Uterus (tissue), 2 donors: Measurements from ENCODE around the gene ATG13.

ENCODE experiments used
- POLR2A ChIP-seq, 2 donors: fragments of 450-650 bp; IDR thresholded peaks; one replicate each; pipeline ENCODE4 v1.6.1; 2016; ENCODE audit warnings: antibody characterized with exemption in 2 of 2, mild to moderate bottlenecking in 1 of 2, moderate library complexity in 1 of 2
- TF ChIP-seq, protein P1 (sequence below), 4 experiments: fragments of 200-600 bp in 2 of 4; fragments of 450-650 bp in 2 of 4; sonication (generic) in 2 of 4; IDR thresholded peaks; one replicate each; pipeline ENCODE4 v1.5.1; 2016 to 2019; ENCODE audit warnings: antibody characterized with exemption in 4 of 4, mild to moderate bottlenecking in 2 of 4, moderate library complexity in 1 of 4

GRCh38 chr11:46588131-46588530 lies 29.2 kb upstream of the ATG13 start:
- TF ChIP-seq, protein P1, sequence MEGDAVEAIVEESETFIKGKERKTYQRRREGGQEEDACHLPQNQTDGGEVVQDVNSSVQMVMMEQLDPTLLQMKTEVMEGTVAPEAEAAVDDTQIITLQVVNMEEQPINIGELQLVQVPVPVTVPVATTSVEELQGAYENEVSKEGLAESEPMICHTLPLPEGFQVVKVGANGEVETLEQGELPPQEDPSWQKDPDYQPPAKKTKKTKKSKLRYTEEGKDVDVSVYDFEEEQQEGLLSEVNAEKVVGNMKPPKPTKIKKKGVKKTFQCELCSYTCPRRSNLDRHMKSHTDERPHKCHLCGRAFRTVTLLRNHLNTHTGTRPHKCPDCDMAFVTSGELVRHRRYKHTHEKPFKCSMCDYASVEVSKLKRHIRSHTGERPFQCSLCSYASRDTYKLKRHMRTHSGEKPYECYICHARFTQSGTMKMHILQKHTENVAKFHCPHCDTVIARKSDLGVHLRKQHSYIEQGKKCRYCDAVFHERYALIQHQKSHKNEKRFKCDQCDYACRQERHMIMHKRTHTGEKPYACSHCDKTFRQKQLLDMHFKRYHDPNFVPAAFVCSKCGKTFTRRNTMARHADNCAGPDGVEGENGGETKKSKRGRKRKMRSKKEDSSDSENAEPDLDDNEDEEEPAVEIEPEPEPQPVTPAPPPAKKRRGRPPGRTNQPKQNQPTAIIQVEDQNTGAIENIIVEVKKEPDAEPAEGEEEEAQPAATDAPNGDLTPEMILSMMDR (IDR thresholded peaks at IDR 0.05): no peak
- TF ChIP-seq POLR2A (IDR thresholded peaks at IDR 0.05): no peak
